ENCODE data around the gene ATP2C2.

Gene ATP2C2

DNA sequence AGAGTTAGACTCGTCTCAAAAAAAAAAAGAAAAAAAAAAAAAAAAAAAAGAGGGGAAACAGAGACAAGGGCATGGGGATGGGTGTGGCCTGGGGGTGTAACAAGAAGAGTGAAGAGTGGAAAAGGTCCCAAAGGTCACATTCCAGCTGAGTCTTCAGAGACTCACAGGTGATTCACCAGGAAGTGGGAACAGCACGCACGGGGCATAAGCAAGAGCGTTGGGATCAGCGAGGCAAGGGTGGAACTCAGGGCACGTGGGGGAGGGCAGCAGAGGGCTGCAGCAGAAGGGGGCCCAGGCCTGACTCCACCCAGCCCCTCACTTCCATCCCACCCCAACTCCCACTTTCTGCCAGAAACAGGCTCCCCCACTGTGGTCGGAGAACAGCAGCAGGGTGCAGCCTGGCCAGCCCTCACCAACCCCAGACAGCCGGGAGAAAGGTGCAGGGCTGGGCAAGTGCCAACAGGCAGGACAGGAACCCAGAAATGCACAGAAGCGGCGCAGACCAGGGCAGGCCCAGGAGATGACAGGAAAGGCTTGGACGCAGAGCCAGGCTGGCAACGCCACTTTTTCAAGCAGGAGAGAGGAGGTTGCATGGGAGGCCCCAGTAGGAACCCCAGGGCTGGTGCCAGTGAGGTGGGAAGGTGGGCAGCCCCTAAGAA lies 132.9 kb downstream of the ATP2C2 start:
- no peak overlapping the region for H3K27ac ChIP-seq
- H3K4me1 ChIP-seq = peaks cover 0 to 34% (median 21%) of the 10 kb centered on the region in 4 donors
- no peaks in the 10 kb centered on the region for H3K27me3 ChIP-seq
- TF ChIP-seq CTCF (IDR thresholded peaks at IDR 0.05) = no peak
- intact Hi-C loops (cut with DNase I; ENCODE audit: low total_unique reads) = no loop called here
- H3K36me3 ChIP-seq = peaks cover 20 to 37% (median 23%) of the 10 kb centered on the region in 3 donors
- no peaks in the 10 kb centered on the region for H3K9me3 ChIP-seq
- H3K4me3 ChIP-seq = no peak overlapping the region
- peak in 1 of 2 donors; percentile 61 for DNase-seq

DNA sequence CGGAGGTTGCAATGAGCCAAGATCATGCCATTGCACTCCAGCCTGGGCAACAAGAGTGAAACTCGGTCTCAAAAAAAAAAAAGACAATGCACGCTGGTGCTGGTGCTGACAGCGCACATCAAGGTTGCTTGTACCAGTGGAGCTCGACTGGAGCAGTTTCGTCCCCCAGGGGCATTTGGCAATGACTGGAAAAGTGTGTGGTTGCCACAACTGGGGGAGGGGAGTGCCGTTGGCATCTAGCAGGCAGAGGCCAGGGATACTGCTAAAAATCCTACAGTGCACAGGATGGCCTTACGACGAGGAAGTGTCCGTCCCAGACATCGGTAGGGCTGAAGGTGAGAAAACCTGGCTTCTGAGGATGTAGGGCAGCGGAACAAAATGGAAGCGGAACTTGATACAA lies 133.7 kb downstream of the ATP2C2 start:
- Histone ChIP-seq H3K4me1 (peaks cover 0 to 38% (median 21%) of the 10 kb centered on the region in 4 donors), H3K4me3 (no peak overlapping the region), H3K9me3 (no peaks in the 10 kb centered on the region), H3K27ac (no peak overlapping the region), H3K36me3 (peaks cover 13 to 28% (median 14%) of the 10 kb centered on the region in 3 donors), H3K27me3 (no peaks in the 10 kb centered on the region)
- peak in 1 of 2 donors; percentile 41 for DNase-seq
- intact Hi-C loops (cut with DNase I; ENCODE audit: low total_unique reads) = no loop called here
- no peak for TF ChIP-seq CTCF (IDR thresholded peaks at IDR 0.05)

DNA sequence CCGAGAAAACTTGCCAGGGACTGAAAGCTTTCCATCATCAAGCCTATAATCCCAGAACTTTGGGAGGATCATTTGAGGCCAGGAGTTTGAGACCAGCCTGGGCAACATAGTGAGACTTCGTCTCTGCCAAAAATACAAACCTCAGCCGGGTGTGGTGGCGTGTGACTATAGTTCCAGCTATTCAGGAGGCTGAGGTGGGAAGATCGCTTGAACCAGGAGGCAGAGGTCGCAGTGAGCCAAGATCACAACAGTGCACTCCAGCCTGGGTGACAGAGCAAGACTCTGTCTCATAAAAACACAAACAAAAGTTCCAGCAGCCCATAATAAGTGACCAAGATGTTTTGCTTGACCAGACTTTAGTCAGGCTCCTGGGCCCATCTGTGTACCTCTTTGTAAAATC lies 134.2 kb downstream of the ATP2C2 start:
- Histone ChIP-seq H3K9me3 (no peaks in the 10 kb centered on the region), H3K27ac (no peak overlapping the region), H3K27me3 (no peaks in the 10 kb centered on the region), H3K4me1 (peaks cover 0 to 38% (median 21%) of the 10 kb centered on the region in 4 donors), H3K36me3 (peaks cover 8 to 23% (median 9%) of the 10 kb centered on the region in 3 donors), H3K4me3 (no peak overlapping the region)
- intact Hi-C loops (cut with DNase I; ENCODE audit: low total_unique reads) = no loop called here
- peak in 1 of 2 donors; percentile 13 for DNase-seq
- TF ChIP-seq CTCF (IDR thresholded peaks at IDR 0.05) = no peak

DNA sequence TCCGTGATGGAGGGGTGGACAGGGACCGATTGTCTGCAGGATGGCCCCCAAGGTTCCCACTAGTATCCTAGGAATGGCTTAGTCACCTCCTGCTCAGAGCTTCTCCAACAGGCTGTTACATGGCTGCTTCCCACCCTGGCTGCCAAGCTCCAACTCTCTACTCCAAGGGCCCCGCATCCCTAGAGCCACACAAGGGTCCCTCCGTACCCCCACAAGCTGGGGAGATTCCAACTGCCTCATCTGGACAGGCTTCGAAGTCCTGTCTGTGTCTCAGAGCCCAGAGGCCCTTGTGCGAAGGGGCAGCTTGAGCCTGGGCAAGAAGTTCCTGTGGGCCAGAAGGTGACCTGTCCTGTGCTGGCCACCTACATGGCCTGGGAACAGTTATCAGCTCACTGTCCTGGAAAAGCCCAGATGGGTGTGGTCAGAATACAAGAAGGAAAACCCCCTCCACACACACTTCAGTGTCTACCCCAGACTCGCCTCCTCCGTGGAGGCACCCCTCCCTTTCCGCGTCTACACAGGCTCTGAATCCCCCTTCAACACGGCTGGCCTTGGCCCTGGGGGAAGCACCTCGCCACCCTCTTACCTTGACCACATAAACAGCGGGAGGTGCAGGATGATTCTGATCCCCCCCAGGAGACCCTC lies 135.5 kb downstream of the ATP2C2 start:
- no peak for TF ChIP-seq CTCF (IDR thresholded peaks at IDR 0.05)
- H3K9me3 ChIP-seq = no peaks in the 10 kb centered on the region
- H3K27me3 ChIP-seq = no peaks in the 10 kb centered on the region
- peaks cover 0 to 38% (median 21%) of the 10 kb centered on the region in 4 donors for H3K4me1 ChIP-seq
- intact Hi-C loops (cut with DNase I; ENCODE audit: low total_unique reads) = no loop called here
- H3K4me3 ChIP-seq = peak overlapping the region; percentile 65 to 75
- peaks cover 0 to 12% (median 6%) of the 10 kb centered on the region in 3 donors for H3K36me3 ChIP-seq
- DNase-seq = peak in 1 of 2 donors; percentile 64
- H3K27ac ChIP-seq = peak overlapping the region; percentile 80 to 87

DNA sequence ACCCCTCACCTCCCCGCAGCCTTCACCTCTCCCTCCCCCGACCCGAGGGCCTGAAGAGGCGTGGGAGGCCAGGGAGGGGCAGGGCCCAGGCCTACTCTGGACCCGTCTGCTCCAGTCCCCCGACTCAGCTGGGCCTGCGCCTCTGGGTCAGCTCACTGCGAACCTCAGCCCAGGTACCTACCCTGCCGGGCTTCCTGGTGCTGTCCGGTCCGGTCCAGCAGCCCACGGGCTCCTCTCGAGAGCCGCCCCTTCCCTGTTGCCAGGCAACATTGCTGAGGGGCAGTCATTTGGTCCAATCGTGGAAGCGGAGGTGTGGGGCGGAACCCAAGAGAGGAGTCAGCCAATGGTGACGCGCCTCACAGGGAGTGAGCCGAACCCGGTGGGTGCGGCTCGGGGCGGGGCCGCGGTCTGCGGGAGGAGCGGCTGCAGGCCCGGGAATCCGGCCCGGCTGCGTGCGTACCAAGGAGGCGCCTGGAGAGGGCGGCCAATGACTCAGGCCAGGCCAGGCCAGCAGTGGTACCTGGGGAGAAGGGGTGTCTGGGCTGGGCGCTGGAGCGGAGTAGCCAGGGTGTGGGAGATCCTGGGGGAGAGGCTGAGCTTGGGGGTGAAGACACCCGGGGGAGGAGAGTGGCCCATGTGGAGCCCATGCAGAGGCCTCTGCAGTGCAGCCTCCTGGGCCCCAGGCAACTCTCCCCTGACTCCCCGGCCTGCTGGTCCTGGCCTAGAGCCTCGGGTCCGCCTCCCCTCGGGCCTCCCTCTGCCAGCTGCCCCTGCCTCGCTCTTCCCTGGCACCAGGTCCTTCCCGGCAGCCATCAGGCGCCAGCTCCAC lies 136.3 kb downstream of the ATP2C2 start, which contains the start of gene MEAK7:
TSS of gene MEAK7 (minus strand) at position 240 of the 829 bp plus-strand sequence. CDS start 6,573 bp downstream, outside the sequence.
- H3K27ac ChIP-seq = peak within 1 kb of the TSS; percentile 80 to 87
- H3K36me3 ChIP-seq = peaks cover 0 to 6% (median 5%) of the 10 kb centered on the region in 3 donors
- DNase-seq = peak; percentile 99
- intact Hi-C loops (cut with DNase I; ENCODE audit: low total_unique reads) = no loop called here
- H3K4me1 ChIP-seq = peaks cover 0 to 38% (median 21%) of the 10 kb centered on the region in 4 donors
- H3K9me3 ChIP-seq = no peaks in the 10 kb centered on the region
- no peaks in the 10 kb centered on the region for H3K27me3 ChIP-seq
- no peak for TF ChIP-seq CTCF (IDR thresholded peaks at IDR 0.05)
- H3K4me3 ChIP-seq = peak within 1 kb of the TSS; percentile 65 to 75

Data from tibial artery (tissue), 4 donors.